H9 (cell line): ENCODE results near the gene YTHDC1. TPM values are rescaled to one million over a fixed set of nuclear protein-coding genes. Genes with fewer than 3 reads are reported as not detected.
"Not testable (repeated sequence)": the region's sequence is repeated elsewhere in the genome, so short reads cannot be mapped to it uniquely, and the experiment has no call there.

Source experiments
- DNase-seq: peaks from one replicate; pipeline ENCODE4 v3.0.0-alpha.2; 2017
- H2AFZ ChIP-seq: one replicate; pipeline ENCODE4 v1.6.1; 2013; ENCODE audit warnings: mild to moderate bottlenecking, low read length, control low read depth, moderate library complexity
- H2AK5ac ChIP-seq: 2 replicates; pipeline ENCODE4 v1.6.1; 2013; ENCODE audit warnings: low read length, control low read depth, mixed read lengths; ENCODE audit not compliant: insufficient read length
- H2BK120ac ChIP-seq: one replicate; pipeline ENCODE4 v1.6.1; 2013; ENCODE audit warnings: low read depth, mild to moderate bottlenecking, low read length, control low read depth, inconsistent platforms; ENCODE audit not compliant: poor library complexity, severe bottlenecking
- H2BK12ac ChIP-seq: 2 replicates; pipeline ENCODE4 v1.6.1; 2013; ENCODE audit warnings: low read length, control low read depth, mixed read lengths, low read depth; ENCODE audit not compliant: insufficient read length
- H2BK15ac ChIP-seq: 2 replicates; pipeline ENCODE4 v1.6.1; 2013; ENCODE audit warnings: low read depth, low read length, control low read depth
- H2BK20ac ChIP-seq: one replicate; pipeline ENCODE4 v1.6.1; 2013; ENCODE audit warnings: low read depth, mild to moderate bottlenecking, low read length, control low read depth, inconsistent platforms; ENCODE audit not compliant: poor library complexity, severe bottlenecking
- H2BK5ac ChIP-seq: 2 replicates; pipeline ENCODE4 v1.6.1; 2013; ENCODE audit warnings: low read length, control low read depth, mixed read lengths; ENCODE audit not compliant: insufficient read length
- H3K14ac ChIP-seq: 2 replicates; pipeline ENCODE4 v1.6.1; 2013; ENCODE audit warnings: low read length, control low read depth; ENCODE audit not compliant: insufficient read depth
- H3K18ac ChIP-seq: 2 replicates; pipeline ENCODE4 v1.6.1; 2013; ENCODE audit warnings: low read depth, mild to moderate bottlenecking, mixed read lengths, low read length, control low read depth; ENCODE audit not compliant: insufficient read length
- H3K23ac ChIP-seq: 2 replicates; pipeline ENCODE4 v1.6.1; 2013; ENCODE audit warnings: low read length, control low read depth, mixed read lengths, low read depth; ENCODE audit not compliant: insufficient read length
- H3K23me2 ChIP-seq: 2 replicates; pipeline ENCODE4 v1.6.1; 2013; ENCODE audit warnings: low read depth, mild to moderate bottlenecking, mixed read lengths, low read length, control low read depth; ENCODE audit not compliant: insufficient read length, poor library complexity, severe bottlenecking
- H3K27ac ChIP-seq: 2 replicates; pipeline ENCODE4 v1.5.1; 2013; ENCODE audit warnings: low read length, control low read depth, mixed read lengths, low read depth; ENCODE audit not compliant: insufficient read length
- H3K27me3 ChIP-seq: 2 replicates; pipeline ENCODE4 v1.6.1; 2013; ENCODE audit warnings: low read length, control low read depth, inconsistent platforms; ENCODE audit not compliant: insufficient read depth
- H3K4ac ChIP-seq: 2 replicates; pipeline ENCODE4 v1.6.1; 2013; ENCODE audit warnings: low read depth, mild to moderate bottlenecking, control low read depth, inconsistent platforms, low read length, moderate library complexity
- H3K4me1 ChIP-seq: 2 replicates; pipeline ENCODE4 v1.6.1; 2013; ENCODE audit warnings: low read length, control low read depth, inconsistent platforms; ENCODE audit not compliant: insufficient read depth
- H3K4me2 ChIP-seq: 2 replicates; pipeline ENCODE4 v1.6.1; 2013; ENCODE audit warnings: low read length, control low read depth, mixed read lengths; ENCODE audit not compliant: insufficient read length, insufficient read depth
- H3K56ac ChIP-seq: 2 replicates; pipeline ENCODE4 v1.6.1; 2013; ENCODE audit warnings: low read depth, mild to moderate bottlenecking, mixed read lengths, low read length, control low read depth; ENCODE audit not compliant: insufficient read length
- H3K79me1 ChIP-seq: 2 replicates; pipeline ENCODE4 v1.6.1; 2013; ENCODE audit warnings: low read depth, mild to moderate bottlenecking, moderate library complexity, low read length, control low read depth, inconsistent platforms; ENCODE audit not compliant: insufficient read depth, poor library complexity, severe bottlenecking
- H3K79me2 ChIP-seq: 2 replicates; pipeline ENCODE4 v1.6.1; 2013; ENCODE audit warnings: low read length, control low read depth, inconsistent platforms; ENCODE audit not compliant: insufficient read depth
- H3K9ac ChIP-seq: 2 replicates; pipeline ENCODE4 v1.6.1; 2013; ENCODE audit warnings: low read length, control low read depth, mixed read lengths; ENCODE audit not compliant: insufficient read length; ENCODE audit errors: extremely low read depth
- H3K9me3 ChIP-seq: one replicate; pipeline ENCODE4 v1.6.1; 2013; ENCODE audit warnings: low read depth, low read length, inconsistent platforms; ENCODE audit not compliant: control insufficient read depth
- H3T11ph ChIP-seq: one replicate; pipeline ENCODE4 v1.6.1; 2013; ENCODE audit warnings: mild to moderate bottlenecking, low read length, control low read depth, inconsistent platforms
- H4K20me1 ChIP-seq: one replicate; pipeline ENCODE4 v1.6.1; 2013; ENCODE audit not compliant: control insufficient read depth, insufficient read length, insufficient read depth
- H4K5ac ChIP-seq: 2 replicates; pipeline ENCODE4 v1.6.1; 2013; ENCODE audit warnings: low read depth, mild to moderate bottlenecking, mixed read lengths, low read length, control low read depth; ENCODE audit not compliant: insufficient read length
- H4K8ac ChIP-seq: replicated peaks from 2 replicates; pipeline ENCODE4 v1.6.1; 2013; ENCODE audit warnings: low read length, control low read depth, mixed read lengths, low read depth; ENCODE audit not compliant: insufficient read length
- H4K91ac ChIP-seq: 2 replicates; pipeline ENCODE4 v1.6.1; 2013; ENCODE audit warnings: low read depth, mild to moderate bottlenecking, moderate library complexity, mixed read lengths, low read length, control low read depth; ENCODE audit not compliant: insufficient read length
- H3K27ac Mint-ChIP-seq, 3 experiments: 2 replicates in 2 of 3; 3 replicates in 1 of 3; pipeline ENCODE4 v1.8.0; 2020 to 2021; ENCODE audit warnings: mixed read lengths in 3 of 3, mild to moderate bottlenecking in 1 of 3, moderate library complexity in 1 of 3
- H3K27me3 Mint-ChIP-seq: 2 replicates; pipeline ENCODE4 v1.8.0; 2021; ENCODE audit warnings: low read depth, mild to moderate bottlenecking, moderate library complexity, mixed read lengths
- H3K36me3 Mint-ChIP-seq, 3 experiments: 2 replicates in 2 of 3; 3 replicates in 1 of 3; pipeline ENCODE4 v1.8.0; 2020 to 2021; ENCODE audit warnings: low read depth in 3 of 3, mixed read lengths in 3 of 3; ENCODE audit not compliant: insufficient read depth in 1 of 3
- H3K4me1 Mint-ChIP-seq, 2 experiments: 2 replicates each; pipeline ENCODE4 v1.8.0; 2020; ENCODE audit warnings: mixed read lengths in 2 of 2
- H3K4me3 Mint-ChIP-seq, 2 experiments: 2 replicates in 1 of 2; 3 replicates in 1 of 2; pipeline ENCODE4 v1.8.0; 2020 to 2021; ENCODE audit warnings: mild to moderate bottlenecking in 2 of 2, mixed read lengths in 2 of 2, moderate library complexity in 1 of 2
- H3K9me3 Mint-ChIP-seq, 2 experiments: 2 replicates in 1 of 2; 3 replicates in 1 of 2; pipeline ENCODE4 v1.8.0; 2020; ENCODE audit warnings: mild to moderate bottlenecking in 2 of 2, mixed read lengths in 2 of 2, moderate library complexity in 1 of 2
- CTCF ChIP-seq: fragments of 200-600 bp; sonication (generic); conservative IDR thresholded peaks from 3 replicates; pipeline ENCODE4 v1.8.0; 2021; ENCODE audit warnings: antibody characterized with exemption, mild to moderate bottlenecking
- WGBS: extraction: QIAGEN DNeasy Blood & Tissue Kit; methylation state at CpG from one replicate; pipeline ENCODE4 v1.1.7; 2013; ENCODE audit warnings: missing lambda C conversion rate, low lambda C conversion rate, mixed read lengths; ENCODE audit not compliant: insufficient read length; ENCODE audit errors: extremely low coverage; 5-methylcytosine and 5-hydroxymethylcytosine counted together
- total RNA-seq: library from RNA; stranded (reverse); gene quantifications from 2 replicates; pipeline ENCODE4 v1.2.1, GENCODE V29; 2021

Gene YTHDC1
- total RNA-seq, 1 experiment from 2014 or later, result 158 TPM

- no CpG with 5 or more reads among the region's 1 CpG for WGBS
- H3K27me3 ChIP-seq, result no peaks in the 10 kb centered on the region
- H3K27me3 Mint-ChIP-seq, result no peaks in the 10 kb centered on the region
Measured at GRCh38 chr4:68390205-68390935, 40.5 kb upstream of the YTHDC1 start.

GRCh38 chr4:68389386-68389913, 39.6 kb upstream of the YTHDC1 start:
- H3K4me1 ChIP-seq, H3K9me3 Mint-ChIP-seq, H3K9me3 ChIP-seq, H2BK20ac ChIP-seq, H4K20me1 ChIP-seq, H3K18ac ChIP-seq, H3K23ac ChIP-seq, H3K27me3 Mint-ChIP-seq, H3K79me2 ChIP-seq, H3T11ph ChIP-seq, H2BK120ac ChIP-seq, H2BK12ac ChIP-seq, H3K79me1 ChIP-seq, H4K5ac ChIP-seq, H4K8ac ChIP-seq, H3K4ac ChIP-seq, H3K9ac ChIP-seq, H3K4me3 Mint-ChIP-seq, H3K36me3 Mint-ChIP-seq, H3K4me2 ChIP-seq, H3K23me2 ChIP-seq, H2AFZ ChIP-seq, H3K56ac ChIP-seq, H2BK15ac ChIP-seq, H3K14ac ChIP-seq, H2AK5ac ChIP-seq, H4K91ac ChIP-seq, H3K27me3 ChIP-seq: not testable (repeated sequence)
- H3K4me1 Mint-ChIP-seq, result peaks cover 28 to 34% of the 10 kb centered on the region in 2 experiments
- no CpG with 5 or more reads among the region's 6 CpGs for WGBS
- peak; percentile 69 for DNase-seq
- H3K27ac ChIP-seq, result peak overlapping the region; percentile 81
- H2BK5ac ChIP-seq, result peak overlapping the region; percentile 59
- peak overlapping the region; percentile 8 to 81 (median 67); a peak in 5 of 7 replicates for H3K27ac Mint-ChIP-seq

More at GRCh38 chr4:68390205-68390935, 40.5 kb upstream of the YTHDC1 start:
- no peaks in the 10 kb centered on the region for H3K36me3 Mint-ChIP-seq
- H3K4me2 ChIP-seq, result no peak overlapping the region
- no peaks in the 10 kb centered on the region for H4K20me1 ChIP-seq
- no peak overlapping the region for H2AK5ac ChIP-seq
- H3T11ph ChIP-seq, result no peak overlapping the region
- H3K79me2 ChIP-seq, result no peaks in the 10 kb centered on the region
- H3K9ac ChIP-seq, result no peak overlapping the region
- H4K8ac ChIP-seq, result no peak overlapping the region
- no peak overlapping the region for H3K56ac ChIP-seq
- no peak overlapping the region for H3K27ac ChIP-seq
- no peaks in the 10 kb centered on the region for H3K79me1 ChIP-seq
- no peak overlapping the region for H3K4me3 Mint-ChIP-seq
- no peak overlapping the region for H3K4ac ChIP-seq
- H3K9me3 ChIP-seq, result no peaks in the 10 kb centered on the region
- no peak overlapping the region for H2BK15ac ChIP-seq
- no peak overlapping the region for H4K91ac ChIP-seq
- H3K23me2 ChIP-seq, result no peaks in the 10 kb centered on the region
- no peak overlapping the region for H2AFZ ChIP-seq
- peaks cover 4% of the 10 kb centered on the region; the same call in 1 of the 2 replicates for H3K4me1 ChIP-seq
- H3K23ac ChIP-seq, result no peak overlapping the region
- DNase-seq, result no peak
- no peaks in the 10 kb centered on the region for H3K9me3 Mint-ChIP-seq
- H2BK12ac ChIP-seq, result no peak overlapping the region
- H3K14ac ChIP-seq, result no peak overlapping the region
- peak overlapping the region; percentile 4 to 90 (median 69); a peak in 5 of 7 replicates for H3K27ac Mint-ChIP-seq
- H2BK5ac ChIP-seq, result no peak overlapping the region
- H3K4me1 Mint-ChIP-seq, result peaks cover 28 to 34% of the 10 kb centered on the region in 2 experiments
- no peak overlapping the region for H2BK20ac ChIP-seq
- H4K5ac ChIP-seq, result no peak overlapping the region
- no peak overlapping the region for H2BK120ac ChIP-seq
- TF ChIP-seq CTCF, result no peak
- no peak overlapping the region for H3K18ac ChIP-seq
